NCI-H446 treated with DMSO at 0.1 percent for 48 hours (cell line): ENCODE data around the gene SYTL3.

Source experiments
- DNase-seq: peaks from one replicate; lab custom pipeline; 2025; lab: John Stamatoyannopoulos, UW

Gene SYTL3

DNA sequence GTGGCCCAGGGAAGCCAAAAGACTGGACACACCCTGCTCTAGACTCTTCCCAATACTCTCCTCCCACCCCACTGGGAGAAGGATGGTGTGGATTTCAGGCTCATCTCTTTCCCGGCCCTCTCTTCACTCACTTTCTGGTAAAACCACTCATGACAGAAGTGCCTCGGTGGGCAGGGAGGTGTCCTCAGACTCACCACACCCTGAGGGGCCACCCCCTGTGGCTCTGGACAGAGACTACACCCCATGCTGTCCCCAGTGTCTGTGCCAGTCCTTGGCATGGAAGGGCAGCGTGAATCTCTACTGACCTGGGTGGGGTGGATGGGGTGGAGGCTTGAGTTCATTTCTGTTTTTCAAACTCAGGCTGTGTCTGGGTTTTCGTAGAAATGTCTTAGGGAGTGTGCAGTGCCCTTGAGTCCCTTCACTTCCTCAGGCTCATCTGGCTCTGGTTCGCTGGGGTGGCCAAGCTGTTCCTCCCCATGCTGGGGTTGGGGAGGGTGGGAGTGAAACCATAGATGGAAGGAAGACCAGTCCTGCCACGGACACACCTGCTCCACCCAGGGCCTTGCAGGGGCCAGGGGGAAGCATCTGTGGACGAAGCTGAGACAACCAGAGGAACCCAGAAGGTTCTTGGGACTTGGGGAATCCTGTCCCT, 110.2 kb downstream of the SYTL3 start:
- no peak for DNase-seq

DNA sequence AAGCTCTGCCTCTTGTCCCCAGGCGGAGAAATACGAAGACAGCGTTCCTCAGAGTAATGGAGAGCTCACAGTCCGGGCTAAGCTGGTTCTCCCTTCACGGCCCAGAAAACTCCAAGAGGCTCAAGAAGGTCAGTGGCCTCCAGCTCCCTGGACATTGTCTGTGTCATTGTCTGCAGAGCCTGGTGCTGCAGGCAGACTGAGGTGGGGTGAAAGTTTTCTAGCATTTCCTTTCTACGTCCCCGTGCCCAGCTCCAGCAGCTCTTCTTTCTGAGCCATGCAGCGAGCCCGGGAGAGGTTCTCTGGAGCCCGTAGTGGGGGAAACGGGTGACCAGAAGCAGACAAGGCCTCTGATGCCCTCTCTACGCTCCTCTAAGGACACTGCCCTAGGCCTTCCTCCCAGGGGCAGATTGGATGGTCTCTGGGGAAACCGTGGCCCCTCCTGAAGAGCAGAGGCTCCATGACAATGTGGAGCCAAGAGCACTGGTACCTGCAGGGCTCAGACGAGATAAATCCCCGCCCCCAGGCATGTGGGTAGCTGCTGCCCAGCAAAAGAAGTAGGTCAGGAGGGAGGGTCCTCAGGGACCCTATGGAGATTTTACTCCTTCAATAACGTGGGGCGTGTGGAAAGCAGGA, 110.9 kb downstream of the SYTL3 start:
- no peak for DNase-seq

DNA sequence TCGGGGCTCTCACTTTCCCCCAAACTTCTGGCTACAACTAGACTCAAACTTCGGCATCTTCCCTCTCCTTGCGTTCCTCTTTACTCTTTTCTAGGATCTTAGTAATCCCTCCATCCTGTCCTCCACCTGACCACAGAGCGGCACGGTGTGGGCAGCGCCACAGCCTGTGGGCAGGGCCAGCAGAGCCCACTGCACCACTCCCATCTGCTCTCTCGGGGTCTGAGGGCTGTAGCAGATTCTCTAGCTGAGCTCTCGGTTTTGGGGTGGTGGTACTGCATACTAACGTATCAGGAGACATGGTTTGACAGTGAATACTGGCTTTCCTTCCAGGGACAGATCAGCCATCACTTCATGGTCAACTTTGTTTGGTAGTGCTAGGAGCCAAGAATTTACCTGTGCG, 111.9 kb downstream of the SYTL3 start:
- no peak for DNase-seq

DNA sequence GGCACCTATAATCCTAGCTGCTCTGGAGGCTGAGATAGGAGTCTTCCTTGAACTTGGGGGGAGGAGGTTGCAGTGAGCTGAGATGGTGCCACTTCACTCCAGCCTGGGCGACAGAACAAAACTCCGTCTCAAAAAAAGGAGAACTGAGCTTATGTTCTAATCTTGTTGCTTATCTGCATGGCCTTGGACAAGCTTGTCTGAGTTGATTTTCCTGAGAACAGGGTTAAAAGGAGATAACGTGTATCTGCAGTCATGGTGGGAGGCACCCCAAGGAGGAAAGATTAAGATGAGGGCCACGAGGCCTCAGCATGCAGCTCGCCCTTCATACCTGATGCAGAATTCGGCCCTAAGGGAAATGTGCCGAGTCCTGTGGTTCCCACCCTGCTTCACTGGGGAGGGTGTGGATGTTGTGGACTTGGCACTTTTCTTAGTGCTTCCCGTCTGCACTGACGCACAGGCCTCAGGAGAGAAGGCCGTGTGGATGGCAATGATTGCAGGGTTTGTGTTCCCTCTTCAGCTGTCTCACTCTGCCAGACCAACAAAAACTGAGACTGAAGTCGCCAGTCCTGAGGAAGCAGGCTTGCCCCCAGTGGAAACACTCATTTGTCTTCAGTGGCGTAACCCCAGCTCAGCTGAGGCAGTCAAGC, 113.1 kb downstream of the SYTL3 start:
- no peak for DNase-seq

DNA sequence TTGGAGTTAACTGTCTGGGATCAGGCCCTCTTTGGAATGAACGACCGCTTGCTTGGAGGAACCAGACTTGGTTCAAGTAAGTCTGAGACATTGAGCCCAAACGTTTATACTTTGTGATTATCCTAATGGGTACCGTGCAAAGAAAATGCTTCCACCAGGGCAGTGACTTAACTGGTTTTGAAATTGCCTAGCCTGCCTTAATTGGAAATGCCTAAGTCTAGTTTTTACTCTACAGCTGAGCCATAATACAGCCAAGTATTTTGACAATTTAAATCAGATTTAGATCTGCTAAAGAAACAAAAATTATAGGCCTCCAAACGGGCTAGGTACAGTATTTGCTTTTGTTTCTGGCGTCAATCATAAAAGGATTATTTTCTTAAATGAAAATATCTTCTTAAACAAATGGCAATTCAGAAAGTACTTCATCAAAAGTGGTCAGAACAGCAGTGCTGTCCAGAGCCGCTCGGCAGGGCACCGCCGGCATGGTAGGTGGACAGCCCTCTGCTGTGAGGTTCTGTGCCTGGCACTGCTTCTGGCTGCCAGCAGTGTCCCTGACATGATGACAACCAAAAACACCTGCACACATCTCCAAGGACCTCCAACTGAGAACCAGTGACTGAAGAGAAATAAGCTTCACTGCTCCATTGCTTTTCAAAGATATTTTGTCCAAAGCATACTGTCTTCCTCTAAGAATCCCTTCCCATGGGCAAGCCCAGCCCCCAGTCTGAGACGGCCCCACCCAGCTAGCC, 113.8 kb downstream of the SYTL3 start:
- DNase-seq = no peak

DNA sequence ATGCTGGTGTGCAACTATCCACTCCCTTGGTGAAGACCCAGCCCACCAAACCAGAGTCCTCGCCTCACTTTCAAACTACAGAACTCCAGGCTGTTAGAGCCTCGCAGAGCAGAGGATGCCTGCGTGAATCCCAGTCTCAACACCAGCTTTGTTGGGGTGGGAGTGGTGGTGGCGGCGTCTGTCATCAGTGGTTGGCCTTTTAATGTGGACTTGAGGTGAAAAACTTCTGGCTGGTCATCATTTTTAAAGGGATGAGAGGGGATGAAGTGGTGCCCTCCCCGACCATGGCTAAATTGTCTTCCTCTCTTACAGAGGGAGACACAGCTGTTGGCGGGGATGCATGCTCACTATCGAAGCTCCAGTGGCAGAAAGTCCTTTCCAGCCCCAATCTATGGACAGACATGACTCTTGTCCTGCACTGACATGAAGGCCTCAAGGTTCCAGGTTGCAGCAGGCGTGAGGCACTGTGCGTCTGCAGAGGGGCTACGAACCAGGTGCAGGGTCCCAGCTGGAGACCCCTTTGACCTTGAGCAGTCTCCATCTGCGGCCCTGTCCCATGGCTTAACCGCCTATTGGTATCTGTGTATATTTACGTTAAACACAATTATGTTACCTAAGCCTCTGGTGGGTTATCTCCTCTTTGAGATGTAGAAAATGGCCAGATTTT, 114.5 kb downstream of the SYTL3 start:
- no peak for DNase-seq

DNA sequence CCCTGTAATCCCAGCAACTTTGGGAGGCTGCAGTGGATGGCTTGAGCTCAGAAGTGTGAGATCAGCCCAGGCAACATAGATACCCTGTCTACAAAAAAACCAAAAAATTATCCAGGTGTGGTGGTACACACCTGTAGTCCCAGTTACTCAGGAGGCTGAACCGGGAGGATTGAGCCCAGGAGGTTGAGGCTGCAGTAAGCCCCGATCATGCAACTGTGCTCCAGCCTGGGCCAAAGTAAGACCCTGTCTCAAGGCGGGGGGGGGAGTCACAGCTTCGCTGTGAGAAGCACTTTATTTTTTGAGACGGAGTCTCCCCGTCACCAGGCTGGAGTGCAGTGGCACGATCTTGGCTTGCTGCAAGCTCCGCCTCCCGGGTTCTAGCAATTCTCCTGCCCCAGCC, 115.1 kb downstream of the SYTL3 start:
- DNase-seq = no peak

DNA sequence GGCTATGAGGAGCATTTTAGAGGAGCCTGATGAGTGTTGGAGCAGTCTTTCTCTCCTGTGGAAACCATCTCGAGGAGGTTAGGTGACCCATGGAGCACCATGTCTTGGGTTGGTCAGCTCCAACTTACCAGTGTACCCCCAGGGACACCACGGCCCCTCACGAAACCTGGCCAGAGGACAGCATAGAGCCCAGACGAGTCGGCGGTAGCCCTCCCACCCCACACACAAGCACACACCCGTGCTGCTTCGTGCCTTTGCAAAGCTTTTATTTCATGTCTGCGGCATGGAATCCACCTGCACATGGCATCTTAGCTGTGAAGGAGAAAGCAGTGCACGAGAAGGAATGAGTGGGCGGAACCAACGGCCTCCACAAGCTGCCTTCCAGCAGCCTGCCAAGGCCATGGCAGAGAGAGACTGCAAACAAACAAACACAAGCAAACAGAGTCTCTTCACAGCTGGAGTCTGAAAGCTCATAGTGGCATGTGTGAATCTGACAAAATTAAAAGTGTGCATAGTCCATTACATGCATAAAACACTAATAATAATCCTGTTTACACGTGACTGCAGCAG, 115.7 kb downstream of the SYTL3 start:
- DNase-seq = peak; percentile 9

DNA sequence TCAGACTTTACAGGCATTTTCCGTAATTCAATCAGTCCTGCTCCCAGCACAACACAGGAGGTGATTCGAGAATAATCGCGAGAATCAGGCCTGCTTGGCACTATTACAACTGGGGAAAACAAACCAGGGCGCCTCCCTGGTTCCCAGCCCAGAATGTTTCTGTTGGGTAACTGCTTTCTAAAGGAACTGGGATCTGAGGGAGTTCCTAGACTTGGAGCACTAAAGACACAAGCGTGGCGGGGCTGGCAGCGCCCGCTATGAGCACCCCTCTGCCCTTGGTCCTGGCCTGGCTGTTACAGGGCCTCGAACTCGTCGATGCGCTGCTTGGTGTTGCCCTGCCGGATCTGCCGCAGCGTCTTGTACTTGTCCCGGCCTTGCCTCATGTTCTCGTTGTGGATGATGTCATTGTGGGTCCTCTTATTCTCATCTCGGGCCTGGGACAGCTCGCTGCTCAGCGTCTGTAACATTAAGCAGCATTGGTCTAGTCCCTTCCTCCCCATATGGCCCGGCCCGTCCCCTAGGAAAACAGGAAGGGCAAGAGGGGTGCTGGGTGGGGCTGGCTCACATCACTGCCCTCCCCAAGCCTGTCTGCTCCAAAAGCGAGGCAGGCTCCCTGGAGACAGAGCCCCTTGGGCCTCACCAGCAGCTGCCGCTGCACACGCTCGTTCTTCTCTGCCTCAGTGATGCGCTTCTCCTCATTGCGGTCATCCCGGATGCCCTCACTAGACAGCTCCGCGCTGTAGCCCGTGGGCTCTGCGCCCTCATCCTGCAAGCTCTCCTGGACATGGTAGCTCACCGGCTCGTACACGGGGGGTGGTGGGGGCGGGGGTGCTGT, 117.0 kb downstream of the SYTL3 start:
- peak; percentile 16 for DNase-seq

DNA sequence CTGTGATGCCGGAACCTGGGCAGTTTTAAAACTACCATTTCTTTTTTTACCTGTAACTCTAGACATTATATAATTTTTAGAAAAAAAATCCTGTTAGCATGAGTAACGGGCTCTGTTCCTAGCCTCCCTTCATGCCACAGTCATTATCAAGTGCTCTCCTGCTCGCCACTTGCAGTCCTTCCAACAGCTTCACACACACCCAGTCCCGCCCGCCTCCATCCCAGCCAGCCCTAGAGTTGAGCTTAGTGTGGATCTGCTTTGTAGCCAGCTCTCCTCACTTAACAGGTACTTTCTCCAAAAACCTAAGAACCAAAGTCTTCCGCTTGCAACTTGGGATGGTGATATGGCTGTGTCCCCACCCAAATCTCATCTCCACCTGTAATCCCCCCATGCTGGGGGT, 117.9 kb downstream of the SYTL3 start:
- no peak for DNase-seq

DNA sequence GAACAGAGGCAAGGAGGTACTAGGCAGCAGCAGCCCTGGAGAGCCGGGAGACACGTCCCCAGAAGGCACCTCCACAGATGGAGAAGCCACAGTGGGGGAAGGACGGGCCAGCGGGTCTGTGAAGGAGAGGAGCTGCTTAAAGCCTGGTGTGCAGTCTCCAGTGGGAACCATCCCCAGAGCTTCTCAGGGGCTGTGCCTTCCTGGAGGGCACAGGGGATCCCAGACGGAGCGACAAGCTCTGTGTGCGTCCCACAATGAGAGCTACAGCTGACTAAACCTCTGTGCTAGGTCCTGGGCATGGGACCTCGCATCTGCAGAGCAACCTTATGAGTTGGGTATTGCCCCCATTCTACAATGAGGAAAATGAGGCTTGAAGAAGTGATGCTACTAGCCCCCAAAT, 118.6 kb downstream of the SYTL3 start:
- no peak for DNase-seq

DNA sequence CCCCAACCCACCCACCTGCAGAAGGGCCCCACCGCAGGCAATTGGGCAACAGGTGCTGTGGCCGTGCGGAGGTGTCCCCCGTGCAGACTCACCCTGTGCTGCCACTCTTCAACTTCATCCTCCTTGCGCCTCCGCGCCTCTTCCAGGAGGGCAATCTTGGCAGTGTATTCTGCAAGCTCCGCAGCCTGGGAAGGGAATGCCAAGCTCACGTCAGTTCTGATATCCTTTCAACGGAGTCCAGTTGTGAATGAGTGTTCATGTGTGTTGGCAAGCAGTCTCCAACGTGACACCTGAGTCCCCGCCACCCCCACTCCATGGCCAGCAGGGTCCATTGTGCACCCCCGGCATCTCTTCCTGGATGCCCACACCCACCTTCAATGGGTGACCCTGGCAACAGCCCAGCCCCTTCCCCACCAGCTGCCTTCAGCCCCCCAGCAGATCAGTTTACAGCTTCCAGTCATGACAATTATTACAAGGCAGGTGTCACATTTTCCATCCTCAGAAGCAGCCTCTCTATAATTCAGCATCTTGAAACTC, 119.4 kb downstream of the SYTL3 start:
- peak; percentile 36 for DNase-seq

DNA sequence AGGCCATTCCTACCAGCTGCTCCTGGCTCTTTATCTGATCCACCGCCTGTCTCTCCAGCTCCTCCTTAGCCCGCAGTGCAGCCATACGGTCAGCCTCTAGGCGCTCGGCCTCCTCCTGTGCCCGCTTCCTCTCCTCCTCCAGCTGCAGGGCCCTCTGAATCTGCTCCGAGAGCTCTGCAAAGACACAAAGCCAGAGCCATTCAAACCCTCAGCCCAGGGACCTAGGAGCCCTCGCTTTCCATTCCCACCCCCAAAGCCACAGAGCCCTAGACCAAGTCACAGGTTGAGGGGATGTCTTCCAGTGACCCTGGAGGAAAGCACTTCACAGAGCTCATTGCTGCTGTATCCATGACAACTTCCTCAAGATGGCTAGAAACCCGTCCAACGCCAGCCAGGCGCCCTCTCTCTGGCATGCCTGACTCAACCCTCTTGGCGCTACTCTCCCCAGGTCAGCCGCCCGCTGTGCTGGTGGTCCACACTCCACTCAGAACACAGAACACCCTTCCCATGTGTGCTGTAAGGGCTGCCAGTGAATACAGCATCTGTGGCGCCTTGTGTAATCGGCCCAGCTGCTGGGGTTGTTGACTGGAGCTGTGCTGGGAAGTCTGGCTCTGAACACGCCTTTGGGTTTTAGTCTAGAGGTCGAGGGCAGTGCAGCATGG, 120.0 kb downstream of the SYTL3 start:
- DNase-seq = peak; percentile 86

DNA sequence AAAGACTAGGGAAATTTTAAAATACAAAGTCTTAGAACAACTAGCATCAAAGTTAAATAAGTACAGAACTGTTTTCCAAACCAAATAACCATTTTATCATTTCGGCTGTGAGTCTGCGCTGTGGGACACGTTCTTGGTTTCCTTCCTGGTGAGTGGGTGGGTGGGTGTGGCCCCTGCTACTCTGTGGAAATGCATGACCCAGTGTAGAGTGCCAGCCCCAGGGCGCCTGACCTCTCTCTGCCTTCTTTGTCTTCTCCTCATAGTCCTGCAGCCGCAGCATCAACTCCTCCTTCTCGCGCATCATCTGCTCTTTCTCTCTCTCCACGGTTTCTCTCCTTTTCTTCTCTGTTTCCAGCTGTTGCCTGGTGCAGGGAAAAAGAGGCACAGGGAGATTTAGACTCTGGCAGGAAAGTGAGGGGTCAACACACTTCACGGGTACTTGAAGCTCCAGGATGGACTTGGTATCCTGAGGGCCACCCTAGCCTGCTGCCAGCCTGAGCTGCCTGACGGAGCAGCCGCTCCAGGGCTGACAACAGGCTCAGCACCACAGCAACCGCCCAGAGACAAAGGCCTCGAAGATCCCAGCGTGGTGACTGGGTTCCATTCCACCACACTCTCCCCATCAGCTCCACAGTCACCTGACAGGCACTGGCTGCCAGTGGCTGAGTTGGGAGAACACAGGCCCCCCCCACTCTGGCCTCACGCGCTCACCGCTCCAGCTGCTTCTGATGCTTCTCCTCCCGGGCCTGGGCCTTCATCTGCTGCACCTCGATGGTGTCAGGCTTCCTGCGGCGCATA, 120.9 kb downstream of the SYTL3 start:
- no peak for DNase-seq

DNA sequence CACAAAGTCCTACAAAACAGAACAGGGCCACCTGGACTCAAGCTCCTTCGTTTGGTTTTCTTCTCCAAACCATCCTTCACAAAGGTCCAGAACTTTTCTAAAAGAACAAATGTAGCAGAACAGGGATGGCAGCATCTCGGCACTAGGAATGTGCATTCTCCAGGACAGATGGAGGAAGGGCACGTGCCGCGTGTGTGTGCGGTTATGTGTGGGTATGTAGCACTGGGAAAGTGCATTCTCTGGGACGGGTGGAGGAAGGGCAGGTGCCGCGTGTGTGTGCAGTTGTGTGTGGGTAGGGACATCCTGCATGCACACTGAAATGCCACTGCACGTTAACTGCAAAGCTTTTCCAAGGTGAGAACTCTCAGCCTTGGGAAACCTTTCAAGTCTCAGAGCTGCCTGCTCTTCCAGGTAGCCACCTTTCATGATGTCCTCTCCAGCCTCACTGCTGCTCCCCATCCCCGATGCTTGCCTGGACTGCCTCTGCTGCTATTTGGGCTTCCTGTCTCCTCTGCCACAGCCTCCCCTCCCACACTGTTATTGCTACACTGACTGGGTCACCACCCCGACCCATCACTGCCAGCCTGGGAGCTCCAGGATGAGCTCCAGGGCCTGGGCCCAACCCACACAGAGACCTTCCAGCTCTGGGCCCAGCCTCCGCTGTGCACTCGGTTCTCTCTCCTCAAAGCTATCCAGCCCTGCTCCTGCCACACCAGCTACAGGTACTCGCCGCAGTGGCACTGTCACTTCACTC, 121.7 kb downstream of the SYTL3 start:
- no peak for DNase-seq

DNA sequence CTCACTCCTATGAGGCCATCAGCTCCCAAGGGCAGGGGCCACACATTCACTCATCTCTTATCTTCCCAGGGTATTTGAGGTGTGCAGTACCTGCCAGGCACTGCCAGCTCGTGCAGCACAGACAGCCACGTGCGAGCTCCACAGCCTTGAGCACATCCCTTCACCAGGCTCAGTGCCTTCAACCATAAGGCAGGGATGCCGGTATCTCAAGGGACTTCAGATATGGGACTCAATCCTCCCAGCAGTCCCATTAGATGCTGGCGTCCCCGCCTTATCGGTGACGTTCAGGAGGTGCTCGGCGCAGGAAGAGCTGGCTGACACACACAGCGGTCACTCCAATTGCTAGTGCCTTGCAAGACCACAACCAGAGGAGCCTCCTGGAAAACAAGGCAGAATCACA, 122.3 kb downstream of the SYTL3 start:
- no peak for DNase-seq

DNA sequence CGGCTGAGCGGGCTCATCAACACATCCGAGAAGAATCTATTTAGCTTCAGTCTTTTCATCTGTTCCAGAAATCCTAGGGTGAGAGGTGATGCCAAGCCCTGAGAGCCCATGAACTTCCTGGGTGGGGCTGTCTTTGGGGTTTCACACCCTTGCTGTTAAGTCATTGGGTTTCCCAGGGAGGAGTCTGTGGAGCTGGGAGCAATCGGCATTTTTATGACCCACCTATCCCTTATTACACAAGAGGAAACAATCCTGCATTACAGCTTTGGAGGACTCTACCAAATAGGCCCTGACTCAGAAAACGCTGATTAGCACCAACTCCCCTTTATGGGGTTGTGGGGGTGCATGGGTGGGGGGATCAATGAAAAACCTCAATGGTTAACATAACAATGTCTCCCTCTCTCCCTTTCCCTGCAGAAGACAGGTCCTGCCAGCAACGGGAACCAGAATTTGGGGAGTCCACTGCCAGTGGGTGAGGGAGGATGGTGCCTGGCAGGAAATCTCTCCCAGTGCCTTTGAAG, 123.1 kb downstream of the SYTL3 start:
- no peak for DNase-seq
